ENCODE results near the gene TMEM269. TPM values are rescaled to one million over a fixed set of nuclear protein-coding genes. Genes with fewer than 3 reads are reported as not detected.
A peak's percentile ranks its signal among the peaks of the same experiment; 100 is the strongest.

TMEM269 gene
- total and polyA plus RNA-seq, 9 of the 15 experiments (the other 6 are each of a cell fraction or from before 2014, with no cell fraction given), result 0.09 to 0.49 (median 0.21) TPM

GRCh38 chr1:42849944-42850343 is 65.2 kb downstream of the TMEM269 start (continued):
- TF ChIP-seq ZNF512 (tag; IDR thresholded peaks at IDR 0.05) (no peak), THRB (CRISPR knock-in tag; conservative IDR thresholded peaks at IDR 0.05) (0 out of 2 replicates have a peak, but pooled peaks have one; percentile 45), CTCF (IDR thresholded peaks at IDR 0.05 in 2 of 3, conservative IDR thresholded peaks at IDR 0.05 in 1 of 3; ENCODE audit: insufficient read depth in 2 of 3, low read depth in 1 of 3, low read length in 3 of 3) (no peak), CXXC5 (CRISPR knock-in tag; IDR thresholded peaks at IDR 0.05) (no peak), ZNF511 (CRISPR knock-in tag; IDR thresholded peaks at IDR 0.05) (no peak), CREB1 (IDR thresholded peaks at IDR 0.05) (no peak), CREB1 (CRISPR knock-in tag; IDR thresholded peaks at IDR 0.05) (no peak), HDAC1 (IDR thresholded peaks at IDR 0.05) (peak in 1 of 2 experiments; percentile 32; a peak in 1 of 4 replicates), POLR2A (conservative IDR thresholded peaks at IDR 0.05) (peak; percentile 5; the same call in 1 of the 2 replicates), ELF4 (CRISPR knock-in tag; IDR thresholded peaks at IDR 0.05) (0 out of 2 replicates have a peak, but pooled peaks have one; percentile 33), NCOR1 (IDR thresholded peaks at IDR 0.05) (no peak), SREBF2 (CRISPR knock-in tag; IDR thresholded peaks at IDR 0.05) (0 out of 2 replicates have a peak, but pooled peaks have one; percentile 1), ZC3H4 (CRISPR knock-in tag; IDR thresholded peaks at IDR 0.05; ENCODE audit: borderline replicate concordance) (no peak), EGR1 (conservative IDR thresholded peaks at IDR 0.05) (peak; percentile 62), TFAP4 (CRISPR knock-in tag; IDR thresholded peaks at IDR 0.05; ENCODE audit: borderline replicate concordance) (no peak), HBP1 (CRISPR knock-in tag; IDR thresholded peaks at IDR 0.05) (0 out of 2 replicates have a peak, but pooled peaks have one; percentile 48)
